ENCODE results near the gene NAPA.

GRCh38 chr19:47503826-47504150, 11.1 kb downstream of the NAPA start:
- TF ChIP-seq CTCF (IDR thresholded peaks at IDR 0.05) (no peak), POLR2A (IDR thresholded peaks at IDR 0.05) (no peak)

All from stomach (tissue), 4 donors.